Vagina (tissue), 2 donors: ENCODE data around the gene CHST12.

Experiments used
- POLR2A ChIP-seq, 2 donors: fragments of 450-650 bp; IDR thresholded peaks; one replicate each; pipeline ENCODE4 v1.6.1; 2017; ENCODE audit warnings: antibody characterized with exemption in 2 of 2, mild to moderate bottlenecking in 2 of 2, moderate library complexity in 2 of 2
- POLR2AphosphoS5 ChIP-seq, 2 donors: sonication (generic); formaldehyde crosslinking; IDR thresholded peaks; one replicate each; pipeline ENCODE4 v1.9.0; 2017; ENCODE audit warnings: antibody characterized with exemption in 2 of 2, mild to moderate bottlenecking in 2 of 2, low read depth in 1 of 2; ENCODE audit not compliant: insufficient read depth in 1 of 2
- TF ChIP-seq, protein P1 (sequence below), 3 experiments: fragments of 450-650 bp in 2 of 3; fragments of 200-600 bp in 1 of 3; sonication (generic) in 1 of 3; IDR thresholded peaks; one replicate each; pipeline ENCODE4 v1.5.1; 2017 to 2019; ENCODE audit warnings: antibody characterized with exemption in 3 of 3, mild to moderate bottlenecking in 2 of 3, moderate library complexity in 2 of 3

DNA sequence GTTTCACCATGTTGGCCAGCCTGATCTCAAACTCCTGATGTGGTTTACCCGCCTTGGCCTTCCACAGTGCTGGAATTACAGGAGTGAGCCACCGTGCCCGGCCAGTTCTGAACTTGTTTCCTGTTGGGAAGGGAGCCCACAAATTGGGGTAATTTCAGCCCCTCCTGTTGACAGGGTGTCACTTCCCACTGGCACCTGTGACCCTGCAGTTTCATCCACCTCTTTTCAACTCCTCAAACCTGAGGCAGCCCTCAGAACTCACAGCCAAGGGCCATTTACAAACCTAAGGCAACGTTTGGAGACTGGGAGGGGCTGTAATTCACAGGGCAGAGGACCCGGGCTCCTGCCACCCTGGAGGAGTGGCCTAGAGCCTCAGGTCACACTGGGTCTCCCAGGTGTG is 22.2 kb upstream of the CHST12 start:
- TF ChIP-seq, protein P1, sequence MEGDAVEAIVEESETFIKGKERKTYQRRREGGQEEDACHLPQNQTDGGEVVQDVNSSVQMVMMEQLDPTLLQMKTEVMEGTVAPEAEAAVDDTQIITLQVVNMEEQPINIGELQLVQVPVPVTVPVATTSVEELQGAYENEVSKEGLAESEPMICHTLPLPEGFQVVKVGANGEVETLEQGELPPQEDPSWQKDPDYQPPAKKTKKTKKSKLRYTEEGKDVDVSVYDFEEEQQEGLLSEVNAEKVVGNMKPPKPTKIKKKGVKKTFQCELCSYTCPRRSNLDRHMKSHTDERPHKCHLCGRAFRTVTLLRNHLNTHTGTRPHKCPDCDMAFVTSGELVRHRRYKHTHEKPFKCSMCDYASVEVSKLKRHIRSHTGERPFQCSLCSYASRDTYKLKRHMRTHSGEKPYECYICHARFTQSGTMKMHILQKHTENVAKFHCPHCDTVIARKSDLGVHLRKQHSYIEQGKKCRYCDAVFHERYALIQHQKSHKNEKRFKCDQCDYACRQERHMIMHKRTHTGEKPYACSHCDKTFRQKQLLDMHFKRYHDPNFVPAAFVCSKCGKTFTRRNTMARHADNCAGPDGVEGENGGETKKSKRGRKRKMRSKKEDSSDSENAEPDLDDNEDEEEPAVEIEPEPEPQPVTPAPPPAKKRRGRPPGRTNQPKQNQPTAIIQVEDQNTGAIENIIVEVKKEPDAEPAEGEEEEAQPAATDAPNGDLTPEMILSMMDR (IDR thresholded peaks at IDR 0.05) = no peak
- TF ChIP-seq POLR2AphosphoS5 (IDR thresholded peaks at IDR 0.05; ENCODE audit: insufficient read depth in 1 of 2, low read depth in 1 of 2) (no peak), POLR2A (IDR thresholded peaks at IDR 0.05) (no peak)
